NCI-H69 (cell line): ENCODE results near the gene SHISAL1.

Experiments
- DNase-seq: peaks from one replicate; lab custom pipeline; 2025; lab: John Stamatoyannopoulos, UW

The SHISAL1 gene

GRCh38 chr22:44278243-44279068, 34.3 kb downstream of the SHISAL1 start:
- no peak for DNase-seq

DNA sequence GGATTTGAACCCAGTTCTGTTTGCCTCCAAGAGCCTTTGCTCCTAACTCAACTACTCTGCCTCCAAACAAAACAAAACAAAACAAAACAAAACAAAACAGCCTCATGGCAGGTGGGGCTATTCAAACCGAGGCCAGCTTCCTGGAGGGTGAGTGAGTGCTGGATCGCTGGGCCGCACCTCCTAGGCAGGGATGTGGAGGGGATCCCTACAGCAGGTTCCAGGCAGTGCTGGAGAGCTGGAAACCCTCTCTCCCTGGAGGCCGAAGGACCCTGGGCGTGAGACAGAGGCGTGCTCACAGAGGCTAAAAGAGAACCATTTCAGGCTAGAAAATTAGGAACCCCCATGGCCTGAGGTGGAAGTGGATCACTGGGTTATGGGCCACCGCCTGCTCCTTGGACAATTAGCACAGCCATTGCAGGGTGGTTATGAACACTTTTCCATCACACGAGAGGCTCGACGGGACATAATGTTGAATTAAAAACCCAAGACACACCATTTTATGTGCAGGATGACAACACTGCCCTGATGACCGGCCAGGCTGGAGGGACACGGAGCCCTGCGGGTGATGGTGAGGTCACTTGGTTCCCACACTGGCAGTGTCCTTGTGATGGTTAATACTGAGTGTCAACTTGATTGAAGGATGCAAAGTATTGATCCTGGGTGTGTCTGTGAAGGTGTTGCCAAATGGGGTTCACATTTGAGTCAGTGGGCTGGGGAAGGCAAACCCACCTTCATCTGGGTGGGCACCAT, 35.2 kb downstream of the SHISAL1 start:
- no peak for DNase-seq

GRCh38 chr22:44276706-44277356, 35.9 kb downstream of the SHISAL1 start:
- no peak for DNase-seq

DNA sequence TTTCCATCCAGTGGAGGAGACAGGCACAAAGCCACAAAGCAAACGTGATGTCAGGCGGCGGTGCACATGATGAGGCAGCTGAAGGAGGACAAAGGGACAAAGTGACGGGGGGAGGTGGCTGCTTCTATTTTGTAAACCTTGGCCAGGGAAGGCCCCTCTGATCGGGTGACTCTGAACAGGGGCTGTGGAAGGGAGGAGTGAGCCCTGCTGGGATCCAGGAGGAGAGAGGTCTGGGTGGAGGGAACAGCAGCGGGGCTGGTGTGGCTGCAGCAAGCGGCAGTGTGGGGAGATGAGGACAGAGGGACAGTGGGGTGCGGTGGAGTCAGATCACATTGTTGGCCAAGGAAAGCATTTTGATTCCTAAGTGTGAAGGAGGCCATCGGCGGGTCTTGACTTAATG, 36.7 kb downstream of the SHISAL1 start:
- no peak for DNase-seq

GRCh38 chr22:44275631-44275995, 37.1 kb downstream of the SHISAL1 start:
- no peak for DNase-seq

- peak; percentile 20 for DNase-seq
Measured at GRCh38 chr22:44274918-44275630, 37.7 kb downstream of the SHISAL1 start.

DNA sequence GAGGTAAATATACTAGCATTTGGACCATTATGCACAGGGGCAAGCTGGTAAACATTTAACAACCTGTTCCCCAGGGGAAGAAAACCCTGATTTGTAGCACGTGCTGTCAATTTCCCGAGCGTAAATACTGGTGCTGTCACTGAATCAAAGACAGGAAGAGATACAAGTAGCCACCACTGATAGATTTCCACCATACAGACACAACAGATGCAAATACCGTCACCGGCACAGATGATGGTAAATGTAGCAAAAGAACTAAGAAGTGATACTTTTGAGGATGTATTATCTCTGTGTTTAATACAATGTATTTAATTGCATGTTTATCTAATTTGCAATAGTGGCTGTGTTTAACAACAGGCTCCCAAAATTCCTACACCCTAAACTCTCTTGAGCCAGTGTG, 39.6 kb downstream of the SHISAL1 start:
- DNase-seq = no peak

DNA sequence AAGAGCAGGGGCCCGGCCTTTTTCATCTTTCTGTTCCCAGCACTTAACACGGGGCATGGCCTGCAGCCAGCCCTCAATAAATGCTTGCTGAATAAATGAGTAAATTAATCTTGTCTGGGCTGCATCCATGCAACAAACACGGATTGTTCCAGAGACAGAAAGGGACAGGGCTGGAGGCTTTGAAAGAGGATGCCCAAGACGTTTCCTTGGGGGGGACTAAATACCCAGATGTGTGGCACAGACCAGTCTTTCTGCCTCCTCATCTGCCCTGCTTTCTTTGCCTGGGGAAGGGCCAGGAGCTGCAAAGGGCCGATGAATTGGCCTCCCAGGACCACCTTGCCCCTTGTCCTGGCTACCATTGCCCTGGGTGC, 40.4 kb downstream of the SHISAL1 start:
- no peak for DNase-seq

DNA sequence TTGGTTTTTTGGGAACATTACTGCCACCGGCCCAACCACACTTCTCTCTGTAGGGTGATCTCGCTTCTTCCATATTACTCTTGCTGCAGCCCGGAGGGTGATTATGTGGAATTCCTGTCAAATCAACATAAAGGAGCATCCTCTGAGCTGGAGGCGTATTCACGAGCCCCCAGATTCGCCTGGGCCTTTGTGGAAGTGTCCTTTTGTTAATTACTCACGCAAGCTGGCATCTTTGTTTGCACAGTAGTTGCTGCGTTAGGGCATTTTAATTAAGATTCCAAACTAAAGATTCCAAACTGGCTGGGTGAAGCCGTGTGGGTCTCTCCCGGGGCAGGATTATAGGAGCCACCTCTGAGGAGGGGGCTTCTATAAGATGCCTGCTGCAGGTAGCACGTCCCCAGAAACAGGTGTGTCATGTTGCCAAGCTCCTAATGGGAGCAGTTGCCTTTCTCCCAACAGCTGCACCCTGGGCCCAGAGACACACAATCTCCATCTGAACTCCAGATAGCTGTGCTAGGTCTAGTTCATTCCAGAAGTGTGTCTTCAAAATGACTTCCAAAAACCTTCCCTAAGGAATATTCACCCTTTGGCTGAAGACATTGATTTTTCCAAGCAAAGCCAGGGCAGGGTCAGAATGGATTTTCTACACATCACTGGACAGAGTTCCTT, 40.9 kb downstream of the SHISAL1 start:
- DNase-seq = peak; percentile 36

- DNase-seq = no peak
Measured at GRCh38 chr22:44271010-44271500, 41.7 kb downstream of the SHISAL1 start.

- DNase-seq = no peak
Measured at GRCh38 chr22:44270556-44270880, 42.2 kb downstream of the SHISAL1 start.

DNA sequence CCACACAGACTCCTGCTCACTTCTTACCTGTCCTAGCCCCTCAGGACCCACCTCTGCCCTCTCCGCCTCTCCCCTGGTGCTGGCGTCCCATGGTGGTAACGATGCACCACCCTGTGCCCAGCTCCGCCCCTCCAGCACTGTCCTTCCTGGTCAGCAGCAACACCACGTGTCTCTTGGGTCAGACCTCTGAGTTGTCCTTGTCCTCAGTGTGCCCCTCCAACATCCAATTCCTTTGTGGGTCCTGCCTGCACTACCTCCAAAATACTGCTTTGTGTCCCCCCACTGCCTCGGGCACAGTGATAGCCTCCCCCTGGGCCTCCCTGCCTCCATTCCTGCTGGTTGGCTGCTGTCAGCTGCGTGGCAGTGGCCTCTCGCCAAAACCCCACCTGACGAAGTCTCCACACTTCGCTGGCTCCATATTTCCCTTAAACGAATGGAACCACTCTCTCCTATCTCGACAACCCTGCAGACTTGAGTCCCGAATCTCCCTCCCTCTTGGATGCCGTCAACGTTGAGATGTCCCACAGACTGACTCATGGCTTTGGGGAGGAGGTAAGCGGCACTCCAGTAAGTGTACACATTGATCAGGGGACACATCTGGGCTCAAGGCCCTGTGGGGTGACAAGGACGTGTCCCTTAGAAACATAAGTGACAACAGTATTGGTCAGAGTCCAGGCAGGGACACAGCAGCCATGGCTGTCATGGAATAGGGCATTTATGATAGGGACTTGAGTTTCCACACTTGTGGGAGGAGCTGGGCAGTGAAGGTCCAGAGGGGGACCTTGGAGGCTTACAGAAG, 42.8 kb downstream of the SHISAL1 start:
- no peak for DNase-seq

DNA sequence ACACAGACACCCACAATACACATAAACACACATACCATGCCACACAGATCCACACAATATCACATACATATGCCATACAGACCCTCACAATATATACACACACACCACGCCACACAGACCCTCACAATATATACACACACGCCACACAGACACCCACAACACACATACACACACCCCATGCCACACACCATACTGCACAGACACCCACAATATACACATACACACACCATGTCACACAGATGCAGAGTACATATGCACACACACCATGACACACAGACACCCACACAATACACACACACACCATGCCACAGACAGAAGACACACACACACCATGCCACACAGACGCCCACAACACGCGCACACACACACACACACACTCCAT, 43.6 kb downstream of the SHISAL1 start:
- no peak for DNase-seq

- DNase-seq = no peak
Measured at GRCh38 chr22:44268431-44269116, 44.2 kb downstream of the SHISAL1 start.

GRCh38 chr22:44267856-44268255, 44.9 kb downstream of the SHISAL1 start:
- DNase-seq = no peak

DNA sequence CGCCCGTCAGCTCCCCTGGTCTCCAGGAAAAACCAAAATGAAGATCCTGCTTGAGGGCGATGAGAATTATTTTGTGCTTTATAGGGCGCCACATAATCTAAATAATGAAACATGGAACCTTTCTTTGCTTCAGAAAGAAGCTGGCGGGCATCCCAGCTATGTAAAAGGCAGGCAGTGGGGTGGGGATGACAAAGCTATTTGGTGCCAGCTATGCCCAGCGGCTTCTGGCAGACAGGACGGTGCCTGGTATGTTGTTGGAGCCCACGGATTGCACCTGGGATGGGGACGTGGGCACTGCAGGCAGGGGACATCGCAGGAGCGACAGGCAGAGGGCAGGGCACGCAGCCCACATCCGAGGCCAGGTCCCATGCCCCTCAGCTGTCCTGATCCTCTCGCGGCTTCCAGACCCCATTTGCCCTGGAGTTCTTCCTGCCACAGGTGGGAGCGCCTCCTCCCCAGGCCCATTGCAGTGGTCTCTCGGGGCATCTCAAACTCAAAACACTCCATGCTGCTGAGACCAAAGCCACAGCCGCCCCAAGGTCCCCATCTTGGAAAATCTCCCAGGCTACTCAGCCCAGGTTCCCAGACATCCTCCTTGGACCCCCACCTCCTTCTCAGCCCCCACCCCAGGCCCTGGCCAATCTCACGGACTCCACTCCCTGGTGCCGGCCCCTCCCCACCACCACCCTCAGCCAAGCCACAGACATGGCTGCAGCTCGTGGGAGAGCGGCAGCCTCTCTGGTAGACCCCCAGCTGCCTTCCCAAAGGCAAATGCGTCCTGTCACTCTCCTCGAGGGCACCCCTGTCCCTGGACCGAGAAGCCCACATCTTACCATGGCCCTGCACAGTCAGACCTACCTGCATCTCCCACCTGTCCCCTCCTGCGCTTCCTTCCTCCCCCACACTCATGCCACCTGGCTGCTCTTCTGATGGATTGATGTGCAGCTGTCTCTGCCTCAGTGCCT, 45.7 kb downstream of the SHISAL1 start:
- DNase-seq = no peak

- DNase-seq = no peak
Measured at GRCh38 chr22:44263547-44263946, 49.2 kb downstream of the SHISAL1 start.

- DNase-seq = peak; percentile 82
Measured at GRCh38 chr22:44261861-44262595, 50.7 kb downstream of the SHISAL1 start.
